GM21717 (cell line): ENCODE data around the gene PSME2.
A peak's percentile ranks its signal among the peaks of the same experiment; 100 is the strongest.

Experiments
- ATAC-seq: cut with Tn5 transposase; IDR thresholded peaks from one replicate; pipeline ENCODE4 v1.9.1; 2021; ENCODE audit warnings: mild to moderate bottlenecking, moderate library complexity; ENCODE audit not compliant: unreplicated experiment

Gene PSME2

GRCh38 chr14:24096545-24097181 lies 49.7 kb downstream of the PSME2 start:
- no peak for ATAC-seq

GRCh38 chr14:24095271-24096068 lies 50.9 kb downstream of the PSME2 start:
- ATAC-seq = peak; percentile 67

GRCh38 chr14:24094841-24095270 lies 51.6 kb downstream of the PSME2 start:
- ATAC-seq = no peak

- peak; percentile 39 for ATAC-seq
These were observed 52.2 kb downstream of the PSME2 start, which contains the start of gene PCK2 for GRCh38 chr14:24093901-24094840. PCK2 (plus strand) TSS chr14:24094311; CDS start chr14:24094406, 95 bp downstream.
